ENCODE measurements around the gene KANSL2. TPM values are rescaled to one million over a fixed set of nuclear protein-coding genes. Genes with fewer than 3 reads are reported as not detected.

KANSL2 gene
- total and polyA plus RNA-seq, 12 donors, result 17.3 to 36.4 (median 22.0) TPM

DNA sequence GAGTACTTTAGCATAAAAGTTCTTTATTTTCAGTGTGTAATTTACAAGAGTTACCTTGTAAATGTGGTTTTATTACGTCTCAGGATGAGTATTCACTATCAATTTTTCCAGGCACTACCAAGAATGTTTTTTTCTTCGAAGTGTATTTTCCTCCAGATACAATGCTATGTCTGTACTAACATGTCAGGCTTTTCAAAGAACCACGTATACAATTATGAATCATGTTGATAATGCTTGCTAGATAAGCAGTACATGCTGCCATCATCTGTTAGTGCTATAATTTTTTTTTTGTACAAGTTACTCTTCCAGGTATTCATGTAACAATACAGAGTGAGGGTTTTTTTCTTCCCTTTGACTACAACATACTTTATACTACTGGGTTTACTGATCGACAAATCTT is 5.6 kb upstream of the KANSL2 start:
- Histone ChIP-seq H3K27ac (no peak overlapping the region), H3K9me3 (no peaks in the 10 kb centered on the region), H3K36me3 (peaks cover 0 to 57% (median 1%) of the 10 kb centered on the region in 9 donors), H3K27me3 (no peaks in the 10 kb centered on the region), H3K4me3 (no peak overlapping the region), H3K4me1 (peaks cover 0 to 30% (median 18%) of the 10 kb centered on the region in 9 donors)
- TF ChIP-seq, protein P1, sequence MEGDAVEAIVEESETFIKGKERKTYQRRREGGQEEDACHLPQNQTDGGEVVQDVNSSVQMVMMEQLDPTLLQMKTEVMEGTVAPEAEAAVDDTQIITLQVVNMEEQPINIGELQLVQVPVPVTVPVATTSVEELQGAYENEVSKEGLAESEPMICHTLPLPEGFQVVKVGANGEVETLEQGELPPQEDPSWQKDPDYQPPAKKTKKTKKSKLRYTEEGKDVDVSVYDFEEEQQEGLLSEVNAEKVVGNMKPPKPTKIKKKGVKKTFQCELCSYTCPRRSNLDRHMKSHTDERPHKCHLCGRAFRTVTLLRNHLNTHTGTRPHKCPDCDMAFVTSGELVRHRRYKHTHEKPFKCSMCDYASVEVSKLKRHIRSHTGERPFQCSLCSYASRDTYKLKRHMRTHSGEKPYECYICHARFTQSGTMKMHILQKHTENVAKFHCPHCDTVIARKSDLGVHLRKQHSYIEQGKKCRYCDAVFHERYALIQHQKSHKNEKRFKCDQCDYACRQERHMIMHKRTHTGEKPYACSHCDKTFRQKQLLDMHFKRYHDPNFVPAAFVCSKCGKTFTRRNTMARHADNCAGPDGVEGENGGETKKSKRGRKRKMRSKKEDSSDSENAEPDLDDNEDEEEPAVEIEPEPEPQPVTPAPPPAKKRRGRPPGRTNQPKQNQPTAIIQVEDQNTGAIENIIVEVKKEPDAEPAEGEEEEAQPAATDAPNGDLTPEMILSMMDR (IDR thresholded peaks at IDR 0.05), result no peak
- no peak for ATAC-seq
- no peak for DNase-seq
- intact Hi-C loops (cut with DNase I), result no loop called here
- WGBS, 2 donors, result 85 to 86% methylated on average over 4 of the region's 4 CpGs

DNA sequence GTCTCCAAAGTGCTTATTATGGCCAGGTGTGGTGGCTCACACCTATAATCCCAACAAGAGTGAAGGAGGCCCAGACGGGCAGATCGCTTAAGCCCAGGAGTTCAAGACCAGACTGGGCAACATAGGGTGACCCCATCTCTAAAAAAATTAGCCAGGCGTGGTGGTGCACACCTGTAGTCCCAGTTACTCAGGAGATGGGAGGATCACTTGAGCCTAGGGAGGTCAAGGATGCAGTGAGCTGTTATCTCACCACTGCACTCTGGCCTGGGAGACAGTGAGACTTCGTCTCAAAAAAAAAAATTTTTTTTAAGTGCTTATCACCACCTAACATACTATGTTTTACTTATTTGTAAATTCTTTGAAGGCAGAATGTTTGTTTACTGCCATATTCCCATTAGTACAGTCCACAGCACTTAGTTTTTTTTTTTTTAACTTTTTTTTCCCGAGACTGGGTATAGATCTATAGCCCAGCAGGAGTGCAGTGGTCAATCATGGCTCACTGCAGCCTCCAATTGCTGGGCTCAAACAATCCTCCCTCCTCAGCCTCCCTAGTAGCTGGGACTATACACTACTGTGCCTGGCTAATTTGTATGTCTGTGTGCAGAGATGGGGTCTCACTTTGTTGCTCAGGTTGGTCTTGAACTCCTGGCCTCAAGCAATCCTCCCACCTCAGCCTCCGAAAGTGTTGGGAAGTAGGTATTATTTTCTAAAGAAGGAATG is 4.7 kb upstream of the KANSL2 start:
- no peaks in the 10 kb centered on the region for H3K9me3 ChIP-seq
- 92% methylated on average over 6 of the region's 6 CpGs for WGBS, 2 donors
- H3K36me3 ChIP-seq, result peaks cover 0 to 49% (median 0%) of the 10 kb centered on the region in 9 donors
- H3K27ac ChIP-seq, result no peak overlapping the region
- no peak overlapping the region for H3K4me3 ChIP-seq
- DNase-seq (no peak), ATAC-seq (no peak)
- H3K4me1 ChIP-seq, result peaks cover 0 to 23% (median 15%) of the 10 kb centered on the region in 9 donors
- TF ChIP-seq, protein P1 (IDR thresholded peaks at IDR 0.05), result no peak
- no peaks in the 10 kb centered on the region for H3K27me3 ChIP-seq
- intact Hi-C loops (cut with DNase I), result no loop called here

DNA sequence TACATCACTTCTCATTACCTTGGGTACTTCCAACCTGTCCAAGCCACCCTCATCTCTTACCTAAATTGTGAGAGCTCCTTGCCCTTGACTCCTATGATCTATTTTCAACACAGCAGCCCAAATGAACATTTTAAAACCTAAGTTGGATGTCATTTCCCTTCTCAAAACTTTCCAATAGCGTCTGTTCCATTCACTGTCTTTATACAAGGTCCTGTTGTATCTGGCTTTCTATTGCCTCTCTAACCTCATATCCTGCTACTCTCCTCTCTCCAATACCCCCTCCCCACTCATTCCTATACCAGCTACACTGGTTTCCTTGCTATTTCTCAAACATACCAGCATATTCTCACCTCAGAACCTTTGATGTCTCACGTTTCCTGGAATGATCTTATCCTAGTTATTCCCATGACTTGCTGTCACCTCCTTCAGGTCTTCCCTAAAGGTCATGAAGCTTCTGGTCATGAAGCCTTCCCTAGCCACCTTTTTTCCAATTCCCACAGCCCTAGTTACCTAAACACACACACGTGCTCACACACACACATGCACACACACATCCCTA is 4.1 kb upstream of the KANSL2 start:
- Histone ChIP-seq H3K4me1 (peaks cover 0 to 19% (median 13%) of the 10 kb centered on the region in 9 donors), H3K9me3 (no peaks in the 10 kb centered on the region), H3K27ac (no peak overlapping the region), H3K36me3 (peaks cover 0 to 43% (median 0%) of the 10 kb centered on the region in 9 donors), H3K27me3 (no peaks in the 10 kb centered on the region), H3K4me3 (no peak overlapping the region)
- WGBS, 2 donors, result 49 to 50% methylated on average over 3 of the region's 3 CpGs
- TF ChIP-seq, protein P1 (IDR thresholded peaks at IDR 0.05), result no peak
- intact Hi-C loops (cut with DNase I), result no loop called here
- ATAC-seq (no peak), DNase-seq (no peak)

DNA sequence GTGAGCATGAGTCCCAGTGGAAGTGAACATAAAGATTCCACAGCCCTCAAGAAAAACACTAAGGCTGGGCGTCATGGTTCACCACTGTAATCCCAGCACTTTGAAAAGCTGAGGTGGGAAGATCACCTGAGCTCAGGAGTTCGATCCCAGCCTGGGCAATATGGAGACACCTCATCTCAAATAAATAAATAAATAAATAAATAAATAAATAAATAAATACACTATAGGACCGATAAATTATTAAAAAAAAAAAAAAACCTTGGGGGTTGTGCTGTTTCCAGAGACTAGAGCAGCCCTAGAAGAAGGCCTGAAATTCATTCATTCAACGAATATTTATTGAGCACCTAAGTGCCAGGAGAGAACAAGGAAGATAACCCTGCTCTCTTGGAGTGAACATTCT is 1.5 kb upstream of the KANSL2 start:
- TF ChIP-seq, protein P1 (IDR thresholded peaks at IDR 0.05), result no peak
- H3K27me3 ChIP-seq, result no peaks in the 10 kb centered on the region
- ATAC-seq (no peak), DNase-seq (no peak)
- no peak overlapping the region for H3K4me3 ChIP-seq
- intact Hi-C loops (cut with DNase I), result loop anchor here in 1 of 10 donors (5.0 kb wide), 1 partner anchor 104 kb away; the partner anchor contains the start of gene ADCY6
- H3K4me1 ChIP-seq, result peaks cover 3 to 35% (median 32%) of the 10 kb centered on the region in 9 donors
- WGBS, 2 donors, result 87 to 91% methylated on average over 4 of the region's 4 CpGs
- H3K9me3 ChIP-seq, result no peaks in the 10 kb centered on the region
- no peak overlapping the region for H3K27ac ChIP-seq
- H3K36me3 ChIP-seq, result peaks cover 0 to 37% (median 11%) of the 10 kb centered on the region in 9 donors
